ENCODE results near the gene SCLT1.

The SCLT1 gene

DNA sequence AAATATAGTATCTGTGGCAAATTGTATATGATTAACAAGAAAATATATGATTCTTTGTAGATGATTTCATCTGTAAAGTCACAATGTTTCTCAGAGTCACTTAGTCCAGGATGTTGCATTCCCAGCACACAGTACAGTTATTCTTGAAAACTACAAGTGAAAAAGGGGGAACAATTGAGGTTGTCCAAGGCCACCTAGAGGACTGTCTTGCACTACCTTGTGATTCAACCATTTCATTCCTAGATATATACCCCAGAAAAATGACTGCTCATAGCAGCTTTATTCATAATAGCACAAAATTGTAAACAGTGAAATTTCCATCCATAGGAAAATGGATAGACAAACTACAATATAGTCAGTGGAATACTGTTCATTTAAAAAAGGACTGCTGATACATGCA is 18.6 kb upstream of the SCLT1 start:
- TF ChIP-seq POLR2AphosphoS5 (IDR thresholded peaks at IDR 0.05; ENCODE audit: low read depth, low read length) (no peak), FOXP2 (optimal IDR thresholded peaks at IDR 0.05; ENCODE audit: borderline replicate concordance, extremely low read depth, extremely low read length, insufficient read depth) (no peak), SIN3A (IDR thresholded peaks at IDR 0.05; ENCODE audit: borderline replicate concordance, insufficient read depth, low read length) (no peak), TAF1 (IDR thresholded peaks at IDR 0.05; ENCODE audit: borderline replicate concordance, insufficient read depth, low read length) (no peak)
- TF ChIP-seq, protein P1, sequence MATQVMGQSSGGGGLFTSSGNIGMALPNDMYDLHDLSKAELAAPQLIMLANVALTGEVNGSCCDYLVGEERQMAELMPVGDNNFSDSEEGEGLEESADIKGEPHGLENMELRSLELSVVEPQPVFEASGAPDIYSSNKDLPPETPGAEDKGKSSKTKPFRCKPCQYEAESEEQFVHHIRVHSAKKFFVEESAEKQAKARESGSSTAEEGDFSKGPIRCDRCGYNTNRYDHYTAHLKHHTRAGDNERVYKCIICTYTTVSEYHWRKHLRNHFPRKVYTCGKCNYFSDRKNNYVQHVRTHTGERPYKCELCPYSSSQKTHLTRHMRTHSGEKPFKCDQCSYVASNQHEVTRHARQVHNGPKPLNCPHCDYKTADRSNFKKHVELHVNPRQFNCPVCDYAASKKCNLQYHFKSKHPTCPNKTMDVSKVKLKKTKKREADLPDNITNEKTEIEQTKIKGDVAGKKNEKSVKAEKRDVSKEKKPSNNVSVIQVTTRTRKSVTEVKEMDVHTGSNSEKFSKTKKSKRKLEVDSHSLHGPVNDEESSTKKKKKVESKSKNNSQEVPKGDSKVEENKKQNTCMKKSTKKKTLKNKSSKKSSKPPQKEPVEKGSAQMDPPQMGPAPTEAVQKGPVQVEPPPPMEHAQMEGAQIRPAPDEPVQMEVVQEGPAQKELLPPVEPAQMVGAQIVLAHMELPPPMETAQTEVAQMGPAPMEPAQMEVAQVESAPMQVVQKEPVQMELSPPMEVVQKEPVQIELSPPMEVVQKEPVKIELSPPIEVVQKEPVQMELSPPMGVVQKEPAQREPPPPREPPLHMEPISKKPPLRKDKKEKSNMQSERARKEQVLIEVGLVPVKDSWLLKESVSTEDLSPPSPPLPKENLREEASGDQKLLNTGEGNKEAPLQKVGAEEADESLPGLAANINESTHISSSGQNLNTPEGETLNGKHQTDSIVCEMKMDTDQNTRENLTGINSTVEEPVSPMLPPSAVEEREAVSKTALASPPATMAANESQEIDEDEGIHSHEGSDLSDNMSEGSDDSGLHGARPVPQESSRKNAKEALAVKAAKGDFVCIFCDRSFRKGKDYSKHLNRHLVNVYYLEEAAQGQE (IDR thresholded peaks at IDR 0.05; ENCODE audit: insufficient read depth in 1 of 2, low read depth in 2 of 2, low read length in 2 of 2), result no peak

DNA sequence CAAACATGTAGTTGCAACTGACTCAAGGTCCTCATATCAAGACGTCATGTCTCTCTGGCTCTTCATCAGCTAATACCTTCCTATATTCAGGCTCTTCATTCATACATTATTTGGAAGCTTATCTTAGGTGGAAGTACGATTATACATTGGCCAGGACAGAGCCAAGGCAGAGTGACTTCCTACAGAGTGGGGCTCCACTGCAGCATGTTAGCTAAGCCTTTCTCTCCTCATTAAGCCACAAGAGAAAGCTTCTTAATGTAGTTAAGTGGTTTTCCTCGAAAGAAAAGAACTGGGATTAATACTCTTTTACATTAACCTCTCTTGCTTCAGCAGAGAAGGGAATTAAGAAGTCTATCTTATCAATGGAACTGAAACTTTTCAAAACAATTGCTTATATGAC is 17.6 kb upstream of the SCLT1 start:
- TF ChIP-seq POLR2AphosphoS5 (IDR thresholded peaks at IDR 0.05; ENCODE audit: low read depth, low read length), result no peak
- TF ChIP-seq FOXP2 (optimal IDR thresholded peaks at IDR 0.05; ENCODE audit: borderline replicate concordance, extremely low read depth, extremely low read length, insufficient read depth), result no peak
- no peak for TF ChIP-seq TAF1 (IDR thresholded peaks at IDR 0.05; ENCODE audit: borderline replicate concordance, insufficient read depth, low read length)
- TF ChIP-seq, protein P1 (IDR thresholded peaks at IDR 0.05; ENCODE audit: insufficient read depth in 1 of 2, low read depth in 2 of 2, low read length in 2 of 2), result no peak
- TF ChIP-seq SIN3A (IDR thresholded peaks at IDR 0.05; ENCODE audit: borderline replicate concordance, insufficient read depth, low read length), result no peak

DNA sequence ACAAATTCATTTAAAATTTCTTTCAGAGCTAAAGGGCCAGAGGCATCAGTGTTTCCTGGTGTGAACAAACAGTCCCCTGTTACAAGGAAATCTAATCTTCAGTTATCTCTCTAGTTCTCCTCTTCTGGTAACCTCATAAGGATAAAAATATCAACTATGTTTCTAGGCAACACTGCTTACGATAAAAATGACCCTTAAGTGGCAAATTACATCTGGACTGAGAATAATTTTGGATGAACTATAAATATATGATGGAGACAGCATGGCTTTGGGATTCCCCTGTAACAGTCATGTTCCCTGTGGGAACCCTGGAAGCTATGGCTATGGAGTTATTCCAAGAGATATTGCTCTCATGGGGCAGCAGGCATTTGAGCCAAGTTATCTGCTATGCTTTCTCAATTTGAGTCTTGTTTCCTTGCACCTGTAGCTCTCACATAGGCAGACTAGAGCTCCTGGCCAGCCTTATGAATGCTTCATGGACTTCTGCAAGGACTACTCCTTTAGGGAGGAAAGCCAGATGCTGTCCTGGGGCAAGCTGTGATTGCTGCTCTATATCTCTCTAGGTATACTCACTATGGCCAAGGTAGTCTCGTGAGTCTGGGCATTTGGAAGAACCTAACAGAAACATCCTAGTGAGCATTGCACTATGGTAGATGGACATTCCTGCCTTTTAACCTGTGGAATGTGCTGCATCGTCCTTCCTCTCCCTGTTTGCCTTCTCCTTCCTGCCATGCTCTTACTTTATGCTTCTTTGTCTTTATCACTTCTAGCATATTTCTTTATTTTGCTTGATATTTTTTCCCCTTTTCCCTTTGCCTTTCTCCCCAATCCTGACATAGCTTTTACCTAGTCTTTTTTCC is 16.9 kb upstream of the SCLT1 start:
- TF ChIP-seq FOXP2 (optimal IDR thresholded peaks at IDR 0.05; ENCODE audit: borderline replicate concordance, extremely low read depth, extremely low read length, insufficient read depth), result no peak
- no peak for TF ChIP-seq SIN3A (IDR thresholded peaks at IDR 0.05; ENCODE audit: borderline replicate concordance, insufficient read depth, low read length)
- TF ChIP-seq TAF1 (IDR thresholded peaks at IDR 0.05; ENCODE audit: borderline replicate concordance, insufficient read depth, low read length), result no peak
- no peak for TF ChIP-seq POLR2AphosphoS5 (IDR thresholded peaks at IDR 0.05; ENCODE audit: low read depth, low read length)
- TF ChIP-seq, protein P1 (IDR thresholded peaks at IDR 0.05; ENCODE audit: insufficient read depth in 1 of 2, low read depth in 2 of 2, low read length in 2 of 2), result no peak

DNA sequence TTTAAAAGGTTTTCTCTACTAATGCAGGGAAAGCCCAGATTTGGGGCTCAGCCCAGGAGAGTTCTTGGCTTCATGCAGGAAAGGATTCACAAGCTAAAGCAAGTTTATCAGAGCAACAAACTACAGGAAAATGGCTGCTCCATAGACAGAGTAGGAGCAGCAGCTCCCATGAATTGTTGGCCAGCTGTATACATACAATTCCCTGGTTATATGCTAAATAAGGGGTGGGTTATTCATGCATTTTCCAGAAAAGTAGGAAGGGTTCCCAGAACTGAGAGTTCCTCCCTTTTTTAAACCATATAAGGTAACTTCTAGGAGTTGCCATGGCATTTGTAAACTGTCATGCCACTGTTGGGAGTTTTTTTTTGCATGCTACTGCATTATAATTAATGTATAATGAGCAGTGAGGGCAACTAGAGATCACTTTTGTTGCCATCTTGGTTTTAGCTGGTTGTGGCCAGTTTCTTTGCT is 5.2 kb upstream of the SCLT1 start:
- TF ChIP-seq FOXP2 (optimal IDR thresholded peaks at IDR 0.05; ENCODE audit: borderline replicate concordance, extremely low read depth, extremely low read length, insufficient read depth) (no peak), TAF1 (IDR thresholded peaks at IDR 0.05; ENCODE audit: borderline replicate concordance, insufficient read depth, low read length) (no peak), SIN3A (IDR thresholded peaks at IDR 0.05; ENCODE audit: borderline replicate concordance, insufficient read depth, low read length) (no peak)
- TF ChIP-seq, protein P1 (IDR thresholded peaks at IDR 0.05; ENCODE audit: insufficient read depth in 1 of 2, low read depth in 2 of 2, low read length in 2 of 2), result no peak
